ENCODE results near the gene PHF14.

- TF ChIP-seq CTCF (IDR thresholded peaks at IDR 0.05) (no peak), POLR2AphosphoS5 (IDR thresholded peaks at IDR 0.05) (no peak), POLR2A (IDR thresholded peaks at IDR 0.05) (no peak)
Observed at GRCh38 chr7:11082552-11083213, 109.0 kb downstream of the PHF14 start.
